Measurements from ENCODE around the gene TTC12.

Gene TTC12

DNA sequence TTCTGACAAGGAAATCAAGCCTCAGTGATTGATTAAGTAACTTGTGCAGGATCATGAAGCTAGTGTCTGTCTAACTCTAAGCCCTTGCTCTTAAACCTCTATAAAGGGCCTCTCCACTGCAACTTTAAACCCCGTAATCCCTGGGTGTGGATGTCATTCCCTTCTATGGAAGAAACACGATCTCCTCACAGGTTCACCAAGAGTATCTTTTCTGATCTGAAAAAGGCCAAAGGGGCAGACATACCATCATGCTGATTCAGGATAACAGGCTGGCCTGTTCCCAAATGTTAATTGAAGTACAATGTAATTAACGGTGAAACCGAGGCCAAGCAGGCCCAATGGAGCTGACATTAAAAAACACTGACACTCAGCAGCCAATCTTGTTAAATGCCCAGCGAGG is 17.1 kb downstream of the TTC12 start:
- DNase-seq (ENCODE audit: low read depth), result no peak

DNA sequence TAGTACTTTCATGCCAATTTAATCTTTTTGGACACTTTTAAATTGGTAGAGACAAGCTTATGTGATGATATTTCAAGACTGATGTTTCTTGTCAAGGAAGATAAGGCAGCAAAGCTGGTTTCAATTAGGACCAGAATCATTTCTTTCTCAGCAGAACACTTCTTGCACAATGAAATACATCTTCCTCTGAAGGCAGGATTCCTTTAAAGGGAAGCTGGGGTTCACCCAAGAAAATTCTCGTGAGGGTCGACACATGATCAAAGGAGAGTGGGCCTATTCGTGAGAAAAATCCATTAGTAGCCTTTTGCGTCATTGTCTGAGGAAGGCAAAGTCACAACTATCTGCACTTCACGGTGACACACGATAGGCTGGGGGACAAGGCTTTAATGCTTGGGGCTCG is 17.6 kb downstream of the TTC12 start:
- DNase-seq (ENCODE audit: low read depth), result no peak

DNA sequence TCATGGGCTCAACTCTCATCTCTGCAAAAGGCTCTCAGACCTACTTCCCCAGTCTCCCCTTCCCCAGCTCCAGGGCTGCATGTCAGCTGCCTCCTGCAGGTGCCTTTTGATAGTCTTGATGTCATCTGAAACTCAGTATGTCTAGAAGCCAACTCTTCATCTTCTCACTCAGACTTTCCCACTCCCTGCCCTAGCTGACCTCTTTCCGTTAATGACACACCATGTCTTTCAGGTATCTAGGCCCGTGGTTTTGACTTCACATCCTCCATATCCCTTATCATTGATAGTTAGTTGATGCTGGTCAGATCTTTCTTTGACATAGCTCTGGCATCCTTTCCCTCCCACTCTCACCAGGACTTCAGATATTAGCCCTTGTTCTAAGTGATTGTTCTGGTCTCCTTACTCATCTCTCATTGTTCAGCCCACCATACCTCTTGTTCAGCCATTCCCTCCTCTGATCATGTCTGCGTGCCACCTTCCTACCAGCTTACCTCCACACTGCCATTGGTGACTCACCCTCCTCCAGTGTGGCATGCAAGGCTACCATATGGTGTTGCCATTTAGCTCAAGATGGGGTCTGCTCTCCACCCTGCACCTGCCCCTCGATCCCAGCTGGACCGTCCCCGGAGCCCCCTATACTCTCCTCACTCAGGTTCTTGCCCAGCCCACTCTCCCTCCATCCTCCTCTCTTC is 18.4 kb downstream of the TTC12 start:
- no peak for DNase-seq (ENCODE audit: low read depth)

DNA sequence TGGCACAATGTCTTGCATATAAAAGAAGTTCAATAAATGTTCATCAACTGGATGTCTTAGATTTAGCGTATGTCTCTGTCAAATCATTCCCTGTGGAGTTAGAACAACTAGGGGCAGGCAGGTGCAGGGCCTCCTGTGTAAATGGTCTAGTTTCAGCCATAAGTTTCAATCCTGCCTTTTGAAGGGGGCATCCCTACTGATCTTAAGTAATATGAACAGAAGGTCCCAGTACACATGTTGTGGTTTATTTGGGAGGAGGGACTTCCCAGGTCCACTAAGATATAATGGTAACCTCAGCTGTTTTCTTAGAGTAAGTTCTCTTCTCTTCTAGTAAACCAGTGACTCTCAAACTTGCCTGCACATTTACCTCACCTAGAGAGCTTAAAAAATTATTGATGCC is 19.8 kb downstream of the TTC12 start:
- DNase-seq (ENCODE audit: low read depth), result no peak

DNA sequence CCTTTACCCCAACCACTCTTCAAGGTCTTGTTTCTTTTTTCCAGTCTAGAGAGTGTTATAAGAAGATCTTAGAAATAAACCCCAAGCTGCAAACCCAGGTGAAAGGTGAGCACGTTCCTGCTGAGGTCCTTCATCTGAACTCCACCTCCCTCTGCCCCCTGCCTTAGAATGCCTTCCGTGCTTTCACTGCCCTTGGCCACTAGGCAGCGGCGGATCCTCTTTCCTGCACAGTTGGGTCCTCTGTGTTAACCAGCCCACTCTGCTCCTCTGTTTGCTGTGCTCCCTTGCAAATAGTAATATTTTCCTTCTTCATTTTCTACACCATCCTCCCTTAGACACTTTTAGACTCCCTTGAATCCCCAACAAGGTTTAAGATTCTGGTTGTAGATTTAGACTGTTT is 24.3 kb downstream of the TTC12 start:
- no peak for DNase-seq (ENCODE audit: low read depth)

DNA sequence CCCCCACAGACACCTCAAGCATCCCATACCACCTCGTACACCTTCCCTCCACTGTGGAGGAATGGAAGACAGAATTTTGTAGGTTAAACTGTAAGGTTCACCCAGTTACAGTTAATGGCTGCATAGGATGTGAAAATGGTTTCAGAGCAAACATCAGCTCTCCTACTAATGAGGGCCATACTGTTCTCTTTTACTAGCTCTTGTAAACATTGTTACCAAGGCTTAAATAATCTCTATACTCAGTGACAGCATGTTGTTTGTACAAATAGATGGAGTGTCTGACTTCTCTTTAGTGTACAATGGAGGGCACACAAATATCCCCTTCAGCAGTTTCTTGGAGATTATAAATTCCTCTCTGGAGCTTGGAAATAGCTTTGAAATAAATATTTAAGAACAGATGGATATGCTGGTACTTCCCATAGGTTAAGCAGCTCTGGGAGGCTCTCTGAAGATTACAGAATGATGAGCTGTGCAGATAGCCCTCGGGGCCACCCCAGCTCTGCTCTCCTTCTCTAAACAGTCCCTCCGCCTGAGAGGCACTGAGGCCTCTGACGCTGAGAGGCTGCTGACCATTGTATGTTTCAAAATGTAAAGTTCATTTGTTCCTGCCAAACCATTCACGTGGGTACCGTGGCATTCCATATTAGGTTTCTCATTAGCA is 25.7 kb downstream of the TTC12 start:
- DNase-seq (ENCODE audit: low read depth), result no peak

DNA sequence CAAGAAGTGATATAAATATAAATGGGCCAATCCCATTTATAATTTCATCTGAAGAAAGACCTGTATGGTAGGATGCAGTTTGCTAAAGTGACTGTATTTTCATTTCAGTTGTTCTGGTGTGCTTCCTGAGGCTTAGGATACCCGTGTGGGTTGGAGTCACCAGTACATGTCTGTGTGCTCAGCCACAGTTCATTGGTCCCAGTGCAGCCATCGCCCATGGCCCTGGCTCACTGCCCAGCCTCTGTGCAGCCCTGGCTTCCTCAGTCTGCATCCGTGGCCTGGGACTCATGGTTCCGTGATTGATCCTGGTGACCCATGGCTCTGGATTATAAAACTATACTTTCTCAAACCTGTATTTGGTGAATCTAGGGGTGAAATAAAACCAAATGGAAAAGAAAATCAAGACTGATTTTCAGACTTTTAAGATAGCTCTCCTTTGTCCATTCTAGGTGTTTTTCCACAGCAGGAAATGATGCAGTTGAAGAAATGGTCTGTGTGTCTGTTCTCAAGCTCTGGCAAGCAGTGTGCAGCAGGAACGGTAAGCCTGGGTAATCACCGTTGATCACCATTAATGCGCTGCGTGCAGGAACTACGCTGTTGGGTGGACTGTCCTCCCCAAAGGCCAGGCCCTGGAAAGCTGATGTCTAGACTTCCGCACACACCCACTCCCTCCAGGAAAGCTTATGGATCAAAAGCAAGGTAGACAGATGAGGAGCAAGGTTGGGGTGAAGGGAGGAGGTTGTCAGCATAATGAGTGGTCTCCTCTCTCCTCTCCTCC is 27.2 kb downstream of the TTC12 start:
- DNase-seq (ENCODE audit: low read depth), result no peak

DNA sequence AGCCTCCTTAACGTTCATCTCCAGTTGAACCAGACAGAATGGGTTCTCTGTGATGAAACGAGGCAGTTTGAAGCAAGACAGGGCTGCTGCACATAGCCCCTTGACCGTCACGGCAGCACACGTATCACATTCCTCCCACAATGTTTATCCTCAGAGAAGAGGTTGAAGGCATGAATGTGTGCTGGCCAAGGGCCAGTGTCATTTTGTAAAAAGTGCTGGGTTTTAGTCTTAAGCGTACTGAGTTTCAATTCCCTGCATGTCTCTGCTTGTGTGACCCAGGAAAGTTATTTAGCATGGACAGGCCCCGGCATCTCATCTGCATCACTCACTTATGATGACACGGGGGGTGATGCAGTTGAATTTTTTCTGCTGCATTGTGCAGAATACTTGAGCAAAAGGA is 31.6 kb downstream of the TTC12 start:
- no peak for DNase-seq (ENCODE audit: low read depth)

DNA sequence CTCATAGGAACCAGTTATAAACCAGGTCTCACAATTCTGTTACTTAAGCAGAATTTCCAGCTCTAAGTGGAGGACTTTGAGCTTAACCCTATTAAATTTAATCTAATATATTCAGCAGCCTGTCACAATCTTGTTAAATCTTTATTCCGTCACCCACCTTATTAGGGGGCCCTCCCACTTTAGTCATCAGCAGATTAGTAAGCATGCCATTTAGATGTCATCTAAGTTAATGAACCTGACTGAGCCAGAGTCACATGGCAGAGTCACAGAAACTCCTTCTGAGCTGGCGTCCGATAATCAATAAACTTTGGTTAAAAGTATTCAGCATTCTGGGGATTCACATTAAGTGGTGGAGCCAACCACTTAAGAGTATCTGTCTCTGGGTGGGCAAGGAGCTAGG is 35.1 kb downstream of the TTC12 start:
- DNase-seq (ENCODE audit: low read depth), result no peak

DNA sequence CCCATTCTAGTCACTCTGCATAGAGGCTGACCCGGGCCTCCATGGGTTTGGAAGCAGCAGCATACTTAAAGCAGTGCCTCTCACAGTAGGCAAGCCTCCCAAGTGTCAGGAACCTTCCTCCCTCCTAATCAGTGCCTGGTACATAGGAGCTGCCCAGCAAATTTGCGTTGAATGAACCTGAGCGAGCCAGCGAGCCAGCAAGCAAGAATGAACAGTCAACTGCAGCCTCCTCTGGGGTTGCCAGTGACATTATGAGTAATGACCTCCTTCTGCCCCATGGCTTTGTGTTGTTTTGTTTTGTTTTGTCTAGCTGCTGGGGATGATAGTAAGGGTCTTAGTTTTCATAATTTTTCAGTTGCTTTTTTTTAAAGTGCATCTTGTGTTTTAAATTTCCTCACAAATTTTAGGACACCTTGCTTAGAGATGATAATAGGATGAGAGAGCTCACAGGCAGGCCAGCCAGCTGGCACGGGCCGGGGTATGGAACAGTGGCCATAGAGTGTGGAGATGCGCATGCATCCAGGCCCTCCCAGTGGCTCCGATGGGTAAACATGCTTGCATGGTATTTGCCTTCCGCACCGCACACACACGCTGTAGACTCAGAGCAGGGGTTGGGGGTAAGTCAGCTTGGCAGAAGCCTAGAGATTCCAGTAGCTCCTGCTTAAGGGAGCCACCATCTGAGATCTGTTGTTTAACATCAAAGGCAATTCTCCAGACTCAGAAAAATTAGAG is 36.1 kb downstream of the TTC12 start:
- no peak for DNase-seq (ENCODE audit: low read depth)

DNA sequence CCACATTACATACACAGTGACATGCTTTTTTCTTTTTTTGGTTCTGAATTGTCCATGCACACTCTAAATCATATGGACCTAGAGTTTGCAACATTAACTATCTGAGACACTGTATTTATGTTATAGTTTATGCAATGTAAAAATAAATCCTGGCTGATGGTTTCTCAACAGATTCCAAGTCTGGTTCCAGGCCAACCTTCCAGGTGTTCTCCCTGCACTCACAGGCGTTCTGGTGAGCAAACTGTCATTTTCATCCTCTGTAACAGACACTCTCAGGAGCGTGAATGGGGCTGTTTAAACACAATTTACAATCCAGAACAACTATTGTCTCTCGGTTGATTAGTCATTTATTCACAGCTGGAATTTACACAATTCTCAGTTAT is 36.7 kb downstream of the TTC12 start:
- no peak for DNase-seq (ENCODE audit: low read depth)

DNA sequence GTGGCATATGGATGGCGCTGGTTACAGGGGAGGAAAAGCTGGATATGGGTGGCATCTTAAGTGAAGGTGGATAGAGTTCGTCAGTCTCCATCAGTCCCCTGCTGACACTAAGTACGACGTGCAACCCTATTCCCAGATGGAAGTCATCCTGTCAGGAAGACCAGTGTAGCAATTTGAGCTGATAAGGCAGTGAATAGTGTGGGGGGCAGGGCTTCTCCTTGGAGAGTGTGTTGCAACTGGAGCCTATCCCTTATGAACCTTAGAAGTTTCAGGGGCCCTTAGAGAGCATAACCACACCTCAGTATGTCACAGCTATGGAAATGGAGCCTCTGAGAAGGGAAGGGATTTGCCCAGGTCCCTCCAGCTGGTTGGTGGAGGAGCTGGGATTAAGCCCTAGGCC is 37.1 kb downstream of the TTC12 start:
- no peak for DNase-seq (ENCODE audit: low read depth)

DNA sequence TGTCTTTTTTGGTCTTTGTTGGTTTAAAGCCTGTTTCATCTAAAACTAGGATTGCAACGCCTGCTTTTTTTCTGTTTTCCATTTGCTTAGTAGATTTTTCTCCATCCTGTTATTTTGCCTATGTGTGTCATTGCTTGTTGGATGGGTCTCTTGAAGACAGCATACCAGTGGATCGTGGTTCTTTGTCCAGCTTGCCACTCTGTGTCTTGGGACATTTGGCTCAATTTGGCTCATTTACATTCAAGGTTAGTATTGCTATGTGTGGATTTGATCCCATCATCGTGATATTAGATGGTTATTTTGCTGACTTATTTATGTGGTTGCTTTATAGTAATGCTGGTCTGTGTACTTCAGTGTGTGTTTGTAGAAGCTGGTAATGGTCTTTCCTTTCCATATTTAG is 41.8 kb downstream of the TTC12 start:
- no peak for DNase-seq (ENCODE audit: low read depth)

DNA sequence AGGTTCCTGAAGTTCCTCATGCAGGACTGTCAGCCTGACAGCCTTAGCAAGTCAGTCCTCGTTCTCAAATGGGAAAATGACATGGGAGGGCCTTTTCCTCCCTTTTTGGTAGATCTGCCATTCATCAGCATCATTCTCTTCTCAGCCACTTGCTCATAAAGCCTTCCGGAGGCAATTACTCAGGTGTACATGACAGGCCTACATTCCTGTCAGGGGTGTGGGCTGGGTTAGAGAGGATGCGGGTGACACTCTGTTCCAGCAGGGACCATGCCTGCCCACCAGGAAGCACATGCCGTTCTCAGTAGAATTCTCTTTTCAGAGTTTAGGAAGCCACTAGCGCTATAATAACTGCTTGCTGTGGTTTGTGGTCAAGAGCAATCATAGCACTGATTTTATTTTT is 49.0 kb downstream of the TTC12 start:
- DNase-seq (ENCODE audit: low read depth), result no peak

DNA sequence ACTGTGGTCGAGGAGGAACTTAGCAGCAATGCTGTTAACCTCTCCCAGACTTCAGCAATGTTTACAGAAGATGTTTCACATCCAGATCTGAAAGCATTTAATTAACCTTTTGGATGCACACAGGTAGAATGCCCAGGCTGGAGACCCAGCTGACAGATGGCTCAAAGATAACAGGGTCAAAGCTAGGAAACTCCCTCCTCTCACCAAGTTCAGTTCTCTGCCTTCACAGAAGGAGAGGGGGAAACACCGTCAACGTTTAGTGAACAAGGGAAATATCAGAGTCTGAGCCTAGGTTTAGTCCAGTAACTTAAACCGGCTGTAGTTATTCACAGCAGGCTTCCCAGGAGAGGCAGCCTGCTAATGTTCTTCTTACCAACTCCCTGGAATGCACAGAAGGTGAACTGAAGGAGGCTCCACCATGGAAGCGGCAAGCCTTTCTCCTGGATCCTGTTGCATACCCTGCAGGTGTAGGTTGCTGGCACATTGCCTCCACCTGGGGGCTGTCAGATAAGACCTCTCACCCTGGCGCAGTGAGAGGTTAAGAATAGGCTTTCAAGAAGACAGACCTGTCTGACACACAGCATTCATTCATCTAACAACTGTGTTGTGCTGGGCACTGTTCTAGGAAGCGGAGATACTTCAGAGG is 49.7 kb downstream of the TTC12 start:
- DNase-seq (ENCODE audit: low read depth), result no peak

DNA sequence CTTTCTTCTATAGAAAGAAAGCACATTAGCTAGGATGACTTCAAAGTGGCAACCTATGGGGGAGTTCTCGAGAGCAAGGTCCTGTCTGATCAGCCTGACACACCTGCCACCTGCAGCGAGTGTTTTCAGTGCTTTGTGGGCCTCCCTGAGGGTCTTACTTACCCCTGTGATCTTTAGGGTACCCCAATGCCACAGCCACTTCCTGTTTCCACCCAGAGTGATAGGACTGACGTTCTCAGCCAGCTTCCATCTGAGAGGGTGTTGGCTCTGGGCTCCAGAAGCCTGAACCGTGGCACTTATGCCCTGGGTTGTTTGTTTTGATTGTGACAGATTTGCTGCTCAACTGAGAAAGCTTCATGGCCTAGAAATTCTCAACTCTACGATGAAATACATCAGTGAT is 51.5 kb downstream of the TTC12 start:
- no peak for DNase-seq (ENCODE audit: low read depth)

DNA sequence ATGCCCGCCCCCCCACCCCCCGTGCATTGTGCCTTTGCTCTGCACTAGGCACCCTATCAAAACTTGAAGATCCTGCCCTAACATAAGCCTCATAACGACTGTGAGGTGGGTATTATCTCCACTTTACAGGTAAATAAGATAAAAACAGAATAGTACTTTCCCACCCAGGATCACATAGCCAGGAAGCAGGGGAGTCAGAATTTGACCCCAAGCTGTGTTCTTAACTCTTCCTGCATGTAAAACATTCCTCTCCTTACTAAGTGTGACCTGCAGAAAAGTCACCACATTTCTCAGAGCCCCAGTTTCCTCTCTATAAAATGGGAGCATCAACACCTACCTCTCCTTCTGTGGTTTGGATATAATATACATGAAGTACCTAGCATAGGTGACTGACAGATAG is 55.0 kb downstream of the TTC12 start:
- no peak for DNase-seq (ENCODE audit: low read depth)

DNA sequence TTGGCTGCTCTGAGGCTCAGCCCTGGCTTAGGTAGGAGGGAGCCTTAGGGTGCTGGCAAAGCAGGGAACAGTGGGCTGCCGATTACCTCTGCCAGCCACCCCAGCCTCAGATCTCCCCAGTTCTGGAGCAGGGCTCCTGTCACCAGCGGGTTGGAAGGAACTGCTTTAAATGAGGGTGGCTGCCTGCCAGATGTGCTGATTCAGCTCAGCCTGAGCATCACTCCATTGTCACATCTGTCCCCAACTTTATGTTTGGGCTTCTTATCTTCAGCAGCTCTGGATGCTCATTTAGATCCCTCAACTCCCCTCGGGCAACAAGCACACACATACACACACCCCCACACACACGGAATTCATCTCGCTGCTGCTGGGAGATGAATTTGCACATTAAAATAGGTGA is 56.3 kb downstream of the TTC12 start:
- DNase-seq (ENCODE audit: low read depth), result no peak

DNA sequence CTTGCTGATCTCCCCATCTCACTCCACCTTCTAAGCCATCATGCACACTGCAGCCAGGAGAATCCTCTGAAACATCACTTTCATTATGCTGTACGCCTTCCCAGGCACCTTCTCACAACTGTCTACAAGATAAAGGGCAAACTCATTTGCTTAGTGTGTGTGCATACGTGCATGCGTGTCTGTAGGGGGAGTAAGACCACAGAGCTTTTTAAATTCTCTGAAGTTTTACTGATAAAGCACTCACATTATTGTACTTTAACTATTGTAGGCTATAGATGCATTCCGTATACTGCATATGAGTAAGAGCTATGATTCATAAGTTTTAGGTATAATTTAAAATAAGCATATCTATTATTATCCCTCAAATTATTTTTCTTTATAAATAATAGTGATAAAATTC is 57.9 kb downstream of the TTC12 start:
- DNase-seq (ENCODE audit: low read depth), result no peak

DNA sequence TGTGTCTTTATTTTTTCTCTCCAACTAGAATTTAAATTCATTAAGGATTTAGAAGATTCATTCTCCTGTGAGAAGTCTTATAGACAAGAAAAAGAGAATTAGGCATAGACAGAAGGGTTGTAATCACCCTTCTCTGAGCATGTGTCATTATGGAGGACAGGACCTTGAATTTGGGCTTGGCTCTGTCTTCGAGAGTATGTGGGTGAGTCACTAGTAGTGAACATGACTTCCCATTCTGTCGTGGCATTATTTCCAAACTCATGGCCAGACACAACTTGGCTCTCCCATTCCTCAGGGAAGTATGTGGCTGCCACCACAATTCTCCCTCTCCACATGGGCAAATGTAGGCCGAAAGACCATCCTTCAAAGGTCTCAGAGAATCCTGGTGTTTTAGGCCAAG is 58.9 kb downstream of the TTC12 start:
- no peak for DNase-seq (ENCODE audit: low read depth)

DNA sequence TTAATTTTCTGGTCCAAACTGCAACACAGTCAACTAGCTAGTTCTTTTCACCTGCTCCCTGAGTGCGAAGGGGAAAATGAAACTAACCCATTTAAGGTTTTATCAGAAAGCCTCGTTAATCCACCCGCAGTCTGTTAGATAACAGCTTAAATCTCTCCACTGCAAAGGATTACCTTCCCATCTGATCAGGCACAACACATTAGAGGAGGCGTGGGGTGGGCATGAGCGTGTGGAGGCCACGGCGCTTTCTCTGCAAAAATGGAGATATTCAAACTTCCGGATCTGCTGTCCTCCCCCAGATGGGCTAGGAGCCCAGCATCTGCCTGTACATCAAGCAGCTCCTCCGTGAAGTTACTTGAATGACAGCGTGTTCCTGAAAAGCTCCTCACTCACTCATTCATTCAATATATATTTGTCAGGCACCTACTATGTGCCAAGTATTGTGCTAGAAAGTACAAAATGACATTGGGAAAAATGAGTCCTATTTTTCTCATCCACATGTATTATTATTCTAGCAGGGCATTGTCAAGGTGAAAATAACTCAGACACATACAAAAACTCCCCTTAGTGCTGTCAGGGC is 59.7 kb downstream of the TTC12 start:
- no peak for DNase-seq (ENCODE audit: low read depth)

DNA sequence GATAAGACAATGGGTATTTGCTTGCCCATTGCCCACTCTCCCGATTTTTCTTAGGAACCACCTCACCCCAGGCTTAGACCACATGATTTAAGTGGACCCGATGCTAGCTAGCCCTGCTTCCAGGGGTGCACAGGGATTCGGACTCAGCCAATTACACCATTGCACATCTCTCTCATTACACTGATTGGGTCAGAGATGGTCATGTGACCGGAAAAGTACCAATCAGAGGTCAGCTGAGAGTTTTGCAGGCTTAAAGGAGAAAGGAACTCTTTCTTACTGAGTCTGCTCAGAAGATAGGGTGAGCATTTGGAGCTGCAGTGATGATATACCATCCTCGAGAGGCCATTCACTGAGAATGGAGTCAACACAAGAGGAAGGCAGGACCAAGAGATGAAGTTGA is 61.0 kb downstream of the TTC12 start:
- DNase-seq (ENCODE audit: low read depth), result no peak
